SKM-1 treated with dmso at 0.1 percent for 144 hours (cell line): ENCODE results near the gene GNG8.
A peak's percentile ranks its signal among the peaks of the same experiment; 100 is the strongest.
"Not testable (repeated sequence)": the region's sequence is repeated elsewhere in the genome, so short reads cannot be mapped to it uniquely, and the experiment has no call there.

Source experiments
- DNase-seq: peaks from one replicate; lab custom pipeline; 2025; ENCODE audit not compliant: unreplicated experiment; lab: John Stamatoyannopoulos, UW

The GNG8 gene

GRCh38 chr19:46648060-46648960 is 12.3 kb upstream of the GNG8 start:
- no peak for DNase-seq

- no peak for DNase-seq
Measured at GRCh38 chr19:46646402-46646801, 10.4 kb upstream of the GNG8 start.

GRCh38 chr19:46644720-46645119 is 8.7 kb upstream of the GNG8 start:
- no peak for DNase-seq

- no peak for DNase-seq
Measured at GRCh38 chr19:46640656-46641055, 4.7 kb upstream of the GNG8 start.

- DNase-seq: peak; percentile 11
Measured at GRCh38 chr19:46639358-46640182, 3.6 kb upstream of the GNG8 start.

GRCh38 chr19:46637224-46637623 is 1.2 kb upstream of the GNG8 start:
- DNase-seq: no peak

- DNase-seq: no peak
Measured at GRCh38 chr19:46634656-46635218, 1.3 kb downstream of the GNG8 start.

GRCh38 chr19:46634045-46634655 is 1.9 kb downstream of the GNG8 start:
- DNase-seq: no peak

GRCh38 chr19:46633130-46633529 is 2.9 kb downstream of the GNG8 start:
- DNase-seq: no peak

- DNase-seq: no peak
Measured at GRCh38 chr19:46631481-46631880, 4.5 kb downstream of the GNG8 start.

- DNase-seq: no peak
Measured at GRCh38 chr19:46630586-46631205, 5.3 kb downstream of the GNG8 start.

GRCh38 chr19:46629546-46630025 is 6.4 kb downstream of the GNG8 start:
- DNase-seq: no peak

GRCh38 chr19:46628970-46629369 is 7.0 kb downstream of the GNG8 start:
- not testable (repeated sequence) for DNase-seq

GRCh38 chr19:46626446-46626845 is 9.6 kb downstream of the GNG8 start:
- no peak for DNase-seq

GRCh38 chr19:46625731-46626130 is 10.3 kb downstream of the GNG8 start:
- DNase-seq: no peak

GRCh38 chr19:46624958-46625661 is 10.9 kb downstream of the GNG8 start, which contains the start of gene PTGIR:
Gene PTGIR, minus strand, starts transcription at chr19:46625089. Its CDS starts 864 bp downstream, at chr19:46624225.
- no peak for DNase-seq

- DNase-seq: no peak
Measured at GRCh38 chr19:46623915-46624502, 12.0 kb downstream of the GNG8 start.

- no peak for DNase-seq
Measured at GRCh38 chr19:46622118-46622446, 13.9 kb downstream of the GNG8 start.

GRCh38 chr19:46621191-46622117 is 14.5 kb downstream of the GNG8 start:
- DNase-seq: no peak
